ENCODE data around the gene MED9. TPM values are rescaled to one million over a fixed set of nuclear protein-coding genes. Genes with fewer than 3 reads are reported as not detected.

MED9 gene
- total and polyA plus RNA-seq, 10 of the 15 experiments (the other 5 are each of a cell fraction or from before 2014, with no cell fraction given): 1.5 to 22.4 (median 14.8) TPM

- no peaks in the 10 kb centered on the region for H3K27me3 ChIP-seq (replicated peaks in 1 of 2; ENCODE audit: control insufficient read depth in 2 of 2, insufficient read depth in 2 of 2, low read length in 1 of 2)
- BruUV-seq (replicated peaks): no TSS peak
- ATAC-seq: no peak
- intact Hi-C loops (cut with micrococcal nuclease; ENCODE audit: unreplicated experiment) (no loop called here), in situ Hi-C loops (cut with MboI) (no loop called here)
- 76% methylated on average over 33 of the region's 33 CpGs for WGBS (ENCODE audit: insufficient coverage, insufficient replicate concordance, low lambda C conversion rate, missing lambda C conversion rate)
- DNase-seq (ENCODE audit: low read depth, low spot score): no peak
- no peak overlapping the region for H3K9ac ChIP-seq (ENCODE audit: control insufficient read depth, insufficient read depth, low read length)
- H4K20me1 ChIP-seq (ENCODE audit: control insufficient read depth, insufficient read depth): no peaks in the 10 kb centered on the region
- no peak overlapping the region for H2AFZ ChIP-seq (ENCODE audit: control insufficient read depth, low read depth, low read length)
- no peak overlapping the region for H3K27ac ChIP-seq (ENCODE audit: control insufficient read depth, insufficient read depth)
- H3K36me3 ChIP-seq (ENCODE audit: control insufficient read depth in 2 of 2, insufficient read depth in 2 of 2, low read length in 1 of 2): no peaks in the 10 kb centered on the region
- FAIRE-seq: no peak
- ChIA-PET RAD21 (ENCODE audit: unreplicated experiment) (no interaction called here), SMC1A (ENCODE audit: uncharacterized antibody, unreplicated experiment) (no interaction called here), POLR2A (interaction anchor here (0.7 kb wide), 1 partner anchor 53 kb away, joined by 3 read pairs; no protein-coding TSS in a partner anchor), CTCF (no interaction called here)
- H3K4me3 ChIP-seq: no peak overlapping the region
- no peaks in the 10 kb centered on the region for H3K9me3 ChIP-seq (replicated peaks; ENCODE audit: control insufficient read depth, insufficient read depth, low read length)
- no peaks in the 10 kb centered on the region for H3K4me1 ChIP-seq (ENCODE audit: control insufficient read depth, insufficient read depth, low read length)
- H3K79me2 ChIP-seq (ENCODE audit: control insufficient read depth, insufficient read depth, low read length): no peaks in the 10 kb centered on the region
- H3K4me2 ChIP-seq (ENCODE audit: control insufficient read depth, insufficient read depth): no peak overlapping the region
- no peak for TF ChIP-seq MEF2B (IDR thresholded peaks at IDR 0.05; ENCODE audit: partially characterized antibody, poor library complexity, severe bottlenecking)
- no peak for TF ChIP-seq GATAD2B (conservative IDR thresholded peaks at IDR 0.05; ENCODE audit: low read depth)
- no peak for TF ChIP-seq SUZ12 (IDR thresholded peaks at IDR 0.05; ENCODE audit: unreplicated experiment)
- TF ChIP-seq RFX5 (IDR thresholded peaks at IDR 0.05; ENCODE audit: low read depth, low read length): no peak
- no peak for TF ChIP-seq YBX1 (IDR thresholded peaks at IDR 0.05)
- TF ChIP-seq EGR1 (IDR thresholded peaks at IDR 0.05; ENCODE audit: borderline replicate concordance in 1 of 2, low read depth in 2 of 2, low read length in 2 of 2): no peak
- TF ChIP-seq, protein P1, sequence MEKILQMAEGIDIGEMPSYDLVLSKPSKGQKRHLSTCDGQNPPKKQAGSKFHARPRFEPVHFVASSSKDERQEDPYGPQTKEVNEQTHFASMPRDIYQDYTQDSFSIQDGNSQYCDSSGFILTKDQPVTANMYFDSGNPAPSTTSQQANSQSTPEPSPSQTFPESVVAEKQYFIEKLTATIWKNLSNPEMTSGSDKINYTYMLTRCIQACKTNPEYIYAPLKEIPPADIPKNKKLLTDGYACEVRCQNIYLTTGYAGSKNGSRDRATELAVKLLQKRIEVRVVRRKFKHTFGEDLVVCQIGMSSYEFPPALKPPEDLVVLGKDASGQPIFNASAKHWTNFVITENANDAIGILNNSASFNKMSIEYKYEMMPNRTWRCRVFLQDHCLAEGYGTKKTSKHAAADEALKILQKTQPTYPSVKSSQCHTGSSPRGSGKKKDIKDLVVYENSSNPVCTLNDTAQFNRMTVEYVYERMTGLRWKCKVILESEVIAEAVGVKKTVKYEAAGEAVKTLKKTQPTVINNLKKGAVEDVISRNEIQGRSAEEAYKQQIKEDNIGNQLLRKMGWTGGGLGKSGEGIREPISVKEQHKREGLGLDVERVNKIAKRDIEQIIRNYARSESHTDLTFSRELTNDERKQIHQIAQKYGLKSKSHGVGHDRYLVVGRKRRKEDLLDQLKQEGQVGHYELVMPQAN (conservative IDR thresholded peaks at IDR 0.05): no peak
- no peak for TF ChIP-seq ZNF622 (IDR thresholded peaks at IDR 0.05)
- TF ChIP-seq CTCF (IDR thresholded peaks at IDR 0.05 in 2 of 3, conservative IDR thresholded peaks at IDR 0.05 in 1 of 3; ENCODE audit: control insufficient read depth in 2 of 3, extremely low read depth in 1 of 3, insufficient read depth in 1 of 3, low read depth in 3 of 3, low read length in 3 of 3): no peak
- TF ChIP-seq POLR2A (IDR thresholded peaks at IDR 0.05; ENCODE audit: low read depth, low read length): no peak
- no peak for TF ChIP-seq BMI1 (IDR thresholded peaks at IDR 0.05; ENCODE audit: borderline replicate concordance)
- no peak for TF ChIP-seq MXI1 (IDR thresholded peaks at IDR 0.05; ENCODE audit: low read depth, low read length)
- TF ChIP-seq IRF5 (IDR thresholded peaks at IDR 0.05; ENCODE audit: borderline replicate concordance): no peak
Observed at GRCh38 chr17:17508646-17509591, 32.1 kb downstream of the MED9 start.
